Adipocyte (in vitro differentiated cells): ENCODE measurements around the gene BLOC1S4.

Experiments used
- DNase-seq: peaks from one replicate; pipeline ENCODE4 v3.0.0-alpha.2; 2015; ENCODE audit warnings: low read depth
- H3K27me3 ChIP-seq: replicated peaks from 2 replicates; pipeline ENCODE4 v1.7.0; 2013; ENCODE audit warnings: mild to moderate bottlenecking, low read length, moderate library complexity; ENCODE audit not compliant: control insufficient read depth, insufficient read depth
- H3K36me3 ChIP-seq: 2 replicates; pipeline ENCODE4 v1.7.0; 2013; ENCODE audit warnings: low read length, mild to moderate bottlenecking, moderate library complexity; ENCODE audit not compliant: control insufficient read depth, insufficient read depth, severe bottlenecking
- H3K4me1 ChIP-seq: 2 replicates; pipeline ENCODE4 v1.7.0; 2013; ENCODE audit warnings: mild to moderate bottlenecking, low read length, moderate library complexity; ENCODE audit not compliant: control insufficient read depth, insufficient read depth
- H3K4me3 ChIP-seq: 2 replicates; pipeline ENCODE4 v1.7.0; 2013; ENCODE audit warnings: mild to moderate bottlenecking, low read length, moderate library complexity
- H3K9ac ChIP-seq: 2 replicates; pipeline ENCODE4 v1.7.0; 2013; ENCODE audit warnings: mild to moderate bottlenecking, low read length, moderate library complexity
- H3K9me3 ChIP-seq: 2 replicates; pipeline ENCODE4 v1.7.0; 2013; ENCODE audit warnings: mild to moderate bottlenecking, low read length, moderate library complexity; ENCODE audit not compliant: control insufficient read depth

BLOC1S4 gene

DNA sequence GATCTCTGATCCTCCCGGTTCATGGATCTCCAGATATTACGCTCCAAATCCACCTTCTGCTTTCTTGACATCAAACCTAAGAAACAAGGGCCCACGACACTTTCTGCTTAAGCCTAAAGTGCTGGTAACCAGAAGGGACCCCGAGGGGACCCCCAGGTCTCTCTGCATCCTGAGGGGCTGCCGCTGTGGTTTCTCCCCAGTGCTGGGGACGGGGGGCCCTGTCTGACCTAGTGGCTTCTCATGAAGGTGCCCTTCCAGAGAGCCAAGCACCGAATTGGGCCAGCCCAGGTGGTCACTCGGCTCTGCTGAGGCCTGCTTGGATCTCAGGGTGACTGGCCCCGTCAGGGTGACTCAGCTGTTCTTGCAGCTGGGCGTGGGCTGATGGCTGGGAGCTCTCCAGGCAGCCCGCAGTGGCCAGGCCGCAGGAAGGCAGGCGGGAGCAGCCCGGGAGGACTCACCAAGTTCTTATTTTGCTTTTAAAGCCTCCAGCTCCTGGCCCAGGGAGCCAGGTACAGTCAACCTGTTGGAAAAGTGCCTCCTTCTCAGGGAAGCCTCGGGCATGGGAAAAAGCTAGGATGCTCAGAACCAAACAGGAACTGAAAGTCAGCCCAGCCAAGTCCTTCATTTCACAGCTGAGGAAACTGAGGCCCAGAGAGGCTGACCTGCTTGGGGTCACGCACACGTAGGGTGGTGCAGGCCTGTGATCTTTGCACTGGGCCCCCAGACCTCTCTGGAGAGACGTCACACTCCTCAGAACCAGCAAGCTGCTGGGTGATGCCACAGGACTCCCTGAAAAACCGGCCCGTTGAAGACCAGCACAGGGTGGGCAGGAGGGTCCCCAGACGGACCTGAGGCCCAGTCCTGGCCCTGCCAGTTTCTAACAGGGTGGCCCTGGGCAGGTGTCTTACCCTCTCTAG is 16.7 kb downstream of the BLOC1S4 start:
- H3K4me3 ChIP-seq = no peak overlapping the region
- no peaks in the 10 kb centered on the region for H3K36me3 ChIP-seq
- DNase-seq = peak; percentile 92
- H3K9me3 ChIP-seq = no peaks in the 10 kb centered on the region
- peaks cover 18% of the 10 kb centered on the region for H3K4me1 ChIP-seq
- peak overlapping the region; percentile 83 for H3K9ac ChIP-seq
- no peaks in the 10 kb centered on the region for H3K27me3 ChIP-seq

DNA sequence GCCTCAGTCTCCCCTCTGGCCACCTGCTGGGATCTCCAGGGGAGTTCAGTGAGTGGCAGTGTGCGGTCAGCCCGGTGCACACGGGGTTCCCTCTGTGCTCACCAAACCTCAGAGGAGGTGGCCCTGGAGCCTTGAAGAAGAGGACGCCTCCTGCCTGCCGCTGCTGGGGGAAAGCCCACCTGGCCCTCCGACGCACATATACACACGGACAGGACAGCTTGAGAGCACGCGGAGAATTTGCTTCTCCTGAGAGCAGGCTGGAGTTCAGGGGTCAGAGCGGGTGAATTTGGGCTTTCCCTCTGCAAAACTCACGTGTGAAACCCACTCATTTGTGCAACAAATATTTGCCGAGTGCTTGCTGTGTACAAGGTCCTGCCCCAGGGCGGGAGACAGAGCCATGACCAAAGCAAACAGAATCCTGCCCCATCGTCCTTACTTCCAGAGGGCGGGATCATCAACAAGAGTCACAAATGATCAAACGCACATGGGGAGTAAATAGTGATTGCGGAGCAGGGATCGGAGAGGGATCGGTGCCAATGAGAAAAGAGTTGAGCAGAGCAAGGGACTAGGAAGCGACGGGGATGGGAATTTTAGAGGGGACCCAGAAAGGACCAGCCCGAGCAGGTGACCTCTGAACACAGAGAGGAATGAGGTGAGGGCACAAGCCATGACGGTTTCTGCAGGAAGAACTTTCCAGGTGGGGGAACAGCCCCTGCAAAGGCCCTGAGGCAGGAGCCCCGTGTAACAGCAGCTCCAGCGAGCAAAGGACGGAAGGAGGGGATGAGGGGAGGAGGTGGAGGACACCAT is 17.6 kb downstream of the BLOC1S4 start:
- Histone ChIP-seq H3K27me3 (no peaks in the 10 kb centered on the region), H3K4me1 (peaks cover 18% of the 10 kb centered on the region), H3K9ac (peak overlapping the region; percentile 83), H3K36me3 (no peaks in the 10 kb centered on the region), H3K9me3 (no peaks in the 10 kb centered on the region), H3K4me3 (no peak overlapping the region)
- no peak for DNase-seq

GRCh38 chr4:6734165-6734786 is 18.3 kb downstream of the BLOC1S4 start:
- H3K4me1 ChIP-seq = peaks cover 18% of the 10 kb centered on the region
- no peaks in the 10 kb centered on the region for H3K9me3 ChIP-seq
- H3K9ac ChIP-seq = no peak overlapping the region
- H3K4me3 ChIP-seq = no peak overlapping the region
- H3K36me3 ChIP-seq = no peaks in the 10 kb centered on the region
- no peaks in the 10 kb centered on the region for H3K27me3 ChIP-seq
- no peak for DNase-seq

GRCh38 chr4:6739920-6740319 is 23.9 kb downstream of the BLOC1S4 start:
- no peaks in the 10 kb centered on the region for H3K36me3 ChIP-seq
- H3K9me3 ChIP-seq = peaks cover 4% of the 10 kb centered on the region
- H3K27me3 ChIP-seq = no peaks in the 10 kb centered on the region
- H3K9ac ChIP-seq = no peak overlapping the region
- H3K4me3 ChIP-seq = no peak overlapping the region
- H3K4me1 ChIP-seq = no peaks in the 10 kb centered on the region
- DNase-seq = no peak

GRCh38 chr4:6740347-6740746 is 24.4 kb downstream of the BLOC1S4 start:
- Histone ChIP-seq H3K27me3 (no peaks in the 10 kb centered on the region), H3K9me3 (peaks cover 4% of the 10 kb centered on the region), H3K9ac (no peak overlapping the region), H3K4me1 (no peaks in the 10 kb centered on the region), H3K36me3 (no peaks in the 10 kb centered on the region), H3K4me3 (no peak overlapping the region)
- no peak for DNase-seq

DNA sequence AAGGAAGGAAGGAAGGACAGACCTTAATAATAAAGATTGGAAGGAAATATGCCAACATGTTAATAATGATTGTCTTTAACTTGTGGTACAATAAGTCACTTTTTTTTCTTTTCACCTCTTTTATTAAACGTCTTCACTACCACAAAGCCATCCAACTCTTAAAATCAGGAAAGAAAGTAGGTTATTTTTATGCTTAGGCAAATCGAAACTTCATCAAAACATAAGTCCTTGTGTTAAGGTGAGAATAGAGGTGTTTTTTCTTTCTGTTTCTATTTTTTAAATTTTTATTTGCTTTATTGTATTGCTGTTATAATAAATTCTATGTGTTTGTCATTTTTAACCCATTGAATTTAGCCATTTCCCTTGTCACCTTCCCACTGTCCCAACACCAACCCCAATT is 26.5 kb downstream of the BLOC1S4 start:
- no peak overlapping the region for H3K4me3 ChIP-seq
- no peak overlapping the region for H3K9ac ChIP-seq
- DNase-seq = no peak
- no peaks in the 10 kb centered on the region for H3K36me3 ChIP-seq
- peaks cover 3% of the 10 kb centered on the region for H3K4me1 ChIP-seq
- H3K27me3 ChIP-seq = no peaks in the 10 kb centered on the region
- peaks cover 4% of the 10 kb centered on the region for H3K9me3 ChIP-seq

- no peak overlapping the region for H3K9ac ChIP-seq
- H3K27me3 ChIP-seq = no peaks in the 10 kb centered on the region
- H3K4me3 ChIP-seq = no peak overlapping the region
- H3K4me1 ChIP-seq = peaks cover 7% of the 10 kb centered on the region
- no peak for DNase-seq
- H3K9me3 ChIP-seq = peaks cover 4% of the 10 kb centered on the region
- no peaks in the 10 kb centered on the region for H3K36me3 ChIP-seq
These were observed 27.0 kb downstream of the BLOC1S4 start for GRCh38 chr4:6742989-6743388.

DNA sequence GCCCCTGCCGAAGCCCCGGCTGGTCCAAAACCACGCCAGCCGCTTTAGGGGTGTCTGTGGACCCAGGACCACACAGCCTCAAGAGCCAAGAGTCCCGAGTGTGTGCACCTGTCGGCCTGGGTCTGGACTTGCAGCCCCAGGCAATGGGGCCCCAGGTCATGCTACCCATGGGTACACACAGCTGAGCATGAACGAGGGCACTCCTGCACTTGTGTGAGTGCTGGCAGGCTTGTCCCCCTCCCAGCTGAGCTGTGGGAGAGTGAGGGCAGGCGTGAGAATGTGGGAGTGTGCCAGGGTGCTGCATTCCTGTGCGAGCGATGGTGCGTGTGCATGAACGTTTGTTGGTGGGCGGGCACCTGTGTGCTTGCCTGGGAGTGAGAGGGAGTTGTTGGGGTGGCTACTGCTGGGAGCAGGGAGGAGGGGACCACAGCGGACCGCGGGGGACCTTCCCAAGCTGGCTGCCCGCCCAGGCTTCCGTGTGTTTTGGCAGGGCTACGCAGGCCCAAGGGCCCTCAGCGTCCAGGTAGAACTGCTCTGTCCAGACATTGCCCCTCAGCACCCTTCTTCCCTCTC is 30.8 kb downstream of the BLOC1S4 start:
- Histone ChIP-seq H3K9ac (no peak overlapping the region), H3K4me1 (peaks cover 23% of the 10 kb centered on the region), H3K36me3 (no peaks in the 10 kb centered on the region), H3K27me3 (no peaks in the 10 kb centered on the region), H3K4me3 (no peak overlapping the region), H3K9me3 (no peaks in the 10 kb centered on the region)
- DNase-seq = no peak

DNA sequence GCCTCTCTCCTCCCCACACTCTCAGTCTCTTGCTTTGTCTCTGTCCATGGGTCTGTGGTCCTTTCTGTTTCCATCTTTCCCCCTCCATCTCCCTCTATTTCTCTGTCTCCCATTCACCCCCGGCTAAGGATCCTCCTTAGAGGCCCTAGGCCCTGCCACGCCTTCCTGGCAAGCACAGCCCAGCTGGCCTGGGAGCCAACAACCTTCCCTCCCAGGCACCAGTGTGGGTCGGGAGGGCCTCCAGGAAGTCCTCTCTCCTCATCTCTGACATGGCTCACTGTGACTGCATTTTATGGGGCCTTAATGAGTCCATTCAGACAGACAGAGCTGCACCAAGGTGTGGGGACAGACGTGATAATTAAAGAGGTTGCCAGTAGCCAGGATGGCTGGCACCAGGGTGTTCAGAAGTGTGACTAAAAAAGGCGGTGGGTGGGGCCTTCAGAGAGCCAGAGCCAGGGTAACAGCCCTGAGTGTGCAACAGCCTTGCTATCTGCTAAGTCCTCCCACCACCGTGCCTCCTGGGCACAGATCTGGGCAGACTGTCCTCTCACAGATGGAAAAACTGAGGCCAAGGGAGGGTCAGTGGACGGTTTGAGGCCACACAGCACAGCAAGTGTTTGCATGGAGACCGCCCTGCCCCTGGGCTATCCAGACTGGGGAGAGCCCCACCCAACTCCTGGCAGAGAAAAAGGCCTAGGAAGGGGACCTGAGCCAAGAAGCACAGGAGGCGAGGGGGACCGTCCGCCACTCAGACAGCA is 31.5 kb downstream of the BLOC1S4 start:
- H3K9me3 ChIP-seq = no peaks in the 10 kb centered on the region
- DNase-seq = no peak
- H3K9ac ChIP-seq = no peak overlapping the region
- no peaks in the 10 kb centered on the region for H3K36me3 ChIP-seq
- no peaks in the 10 kb centered on the region for H3K27me3 ChIP-seq
- H3K4me3 ChIP-seq = no peak overlapping the region
- H3K4me1 ChIP-seq = peaks cover 23% of the 10 kb centered on the region

GRCh38 chr4:6748286-6748685 is 32.3 kb downstream of the BLOC1S4 start:
- H3K4me1 ChIP-seq = peaks cover 23% of the 10 kb centered on the region
- no peak overlapping the region for H3K4me3 ChIP-seq
- no peaks in the 10 kb centered on the region for H3K9me3 ChIP-seq
- DNase-seq = no peak
- no peaks in the 10 kb centered on the region for H3K27me3 ChIP-seq
- H3K36me3 ChIP-seq = no peaks in the 10 kb centered on the region
- no peak overlapping the region for H3K9ac ChIP-seq
